ENCODE results near the gene BUB1B.
"Not testable (repeated sequence)": the region's sequence is repeated elsewhere in the genome, so short reads cannot be mapped to it uniquely, and the experiment has no call there.

The BUB1B gene, protein sequence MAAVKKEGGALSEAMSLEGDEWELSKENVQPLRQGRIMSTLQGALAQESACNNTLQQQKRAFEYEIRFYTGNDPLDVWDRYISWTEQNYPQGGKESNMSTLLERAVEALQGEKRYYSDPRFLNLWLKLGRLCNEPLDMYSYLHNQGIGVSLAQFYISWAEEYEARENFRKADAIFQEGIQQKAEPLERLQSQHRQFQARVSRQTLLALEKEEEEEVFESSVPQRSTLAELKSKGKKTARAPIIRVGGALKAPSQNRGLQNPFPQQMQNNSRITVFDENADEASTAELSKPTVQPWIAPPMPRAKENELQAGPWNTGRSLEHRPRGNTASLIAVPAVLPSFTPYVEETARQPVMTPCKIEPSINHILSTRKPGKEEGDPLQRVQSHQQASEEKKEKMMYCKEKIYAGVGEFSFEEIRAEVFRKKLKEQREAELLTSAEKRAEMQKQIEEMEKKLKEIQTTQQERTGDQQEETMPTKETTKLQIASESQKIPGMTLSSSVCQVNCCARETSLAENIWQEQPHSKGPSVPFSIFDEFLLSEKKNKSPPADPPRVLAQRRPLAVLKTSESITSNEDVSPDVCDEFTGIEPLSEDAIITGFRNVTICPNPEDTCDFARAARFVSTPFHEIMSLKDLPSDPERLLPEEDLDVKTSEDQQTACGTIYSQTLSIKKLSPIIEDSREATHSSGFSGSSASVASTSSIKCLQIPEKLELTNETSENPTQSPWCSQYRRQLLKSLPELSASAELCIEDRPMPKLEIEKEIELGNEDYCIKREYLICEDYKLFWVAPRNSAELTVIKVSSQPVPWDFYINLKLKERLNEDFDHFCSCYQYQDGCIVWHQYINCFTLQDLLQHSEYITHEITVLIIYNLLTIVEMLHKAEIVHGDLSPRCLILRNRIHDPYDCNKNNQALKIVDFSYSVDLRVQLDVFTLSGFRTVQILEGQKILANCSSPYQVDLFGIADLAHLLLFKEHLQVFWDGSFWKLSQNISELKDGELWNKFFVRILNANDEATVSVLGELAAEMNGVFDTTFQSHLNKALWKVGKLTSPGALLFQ
- 0.96 to 2.4 reads per million in 2 experiments for total RNA-seq

- peak; percentile 87 for DNase-seq (ENCODE audit: low read depth)
These were observed at the start of gene BUB1B for GRCh38 chr15:40160689-40161688. Gene BUB1B, plus strand, starts transcription at chr15:40161069. Its CDS starts 152 bp downstream, at chr15:40161221.

DNA sequence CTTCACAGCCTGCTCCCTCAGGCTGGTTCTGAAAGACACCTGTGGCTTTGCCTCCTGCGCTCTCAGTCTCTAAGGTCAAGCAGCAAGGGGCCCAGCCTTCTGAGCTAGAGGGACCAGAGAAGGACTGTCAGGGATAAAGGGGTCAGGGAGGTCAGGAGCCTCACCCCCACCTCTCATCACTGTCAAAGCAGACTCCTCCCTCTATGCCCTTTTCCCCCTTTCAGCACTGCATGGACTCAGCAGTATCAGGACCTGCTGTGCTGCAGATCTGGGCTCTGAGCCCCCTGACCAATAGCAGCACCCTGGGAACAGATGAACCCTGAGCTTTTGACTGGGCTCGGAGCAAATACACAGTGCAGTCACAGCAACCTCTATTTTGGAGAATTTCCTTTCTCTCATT lies 49.0 kb upstream of the BUB1B start:
- DNase-seq (ENCODE audit: low read depth) = no peak

DNA sequence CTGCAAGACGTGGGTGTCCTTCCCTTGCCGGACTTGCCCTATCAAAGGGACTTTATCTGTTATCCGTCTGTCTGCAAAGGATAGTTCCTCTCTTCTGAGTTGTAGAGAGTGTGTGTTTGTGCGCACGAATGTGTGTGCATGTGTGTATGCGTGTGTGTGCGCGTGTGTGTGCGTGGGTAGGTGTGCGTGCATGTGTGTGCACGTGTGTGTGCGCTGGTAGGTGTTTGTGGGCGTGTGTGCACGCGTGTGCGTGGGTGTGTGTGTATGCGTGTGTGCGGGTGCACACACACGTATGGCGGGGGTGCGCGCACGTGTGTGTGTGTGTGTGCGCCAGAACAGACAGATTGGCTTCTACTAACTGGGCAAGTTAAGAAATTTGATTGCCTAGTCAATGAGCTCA lies 48.1 kb upstream of the BUB1B start:
- DNase-seq (ENCODE audit: low read depth) = no peak

DNA sequence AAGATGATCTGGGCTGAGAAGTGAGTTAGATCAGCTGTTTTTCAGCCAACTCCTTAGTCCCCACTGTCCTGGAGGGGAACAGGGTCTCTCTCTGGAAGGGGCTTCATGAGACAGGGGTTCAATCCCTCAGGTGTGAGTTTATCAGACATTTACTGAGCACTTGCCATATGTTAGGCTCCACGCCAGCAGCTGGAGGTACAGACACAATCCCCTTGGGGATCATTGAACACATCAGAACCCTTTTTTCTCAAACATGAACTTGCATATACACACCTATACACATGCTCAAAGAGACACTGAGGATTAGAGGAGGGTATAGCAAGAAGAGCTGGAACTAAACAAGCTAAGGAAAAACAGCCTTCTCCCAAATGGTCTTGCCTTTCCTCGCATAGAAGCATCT lies 46.7 kb upstream of the BUB1B start:
- DNase-seq (ENCODE audit: low read depth) = no peak

DNA sequence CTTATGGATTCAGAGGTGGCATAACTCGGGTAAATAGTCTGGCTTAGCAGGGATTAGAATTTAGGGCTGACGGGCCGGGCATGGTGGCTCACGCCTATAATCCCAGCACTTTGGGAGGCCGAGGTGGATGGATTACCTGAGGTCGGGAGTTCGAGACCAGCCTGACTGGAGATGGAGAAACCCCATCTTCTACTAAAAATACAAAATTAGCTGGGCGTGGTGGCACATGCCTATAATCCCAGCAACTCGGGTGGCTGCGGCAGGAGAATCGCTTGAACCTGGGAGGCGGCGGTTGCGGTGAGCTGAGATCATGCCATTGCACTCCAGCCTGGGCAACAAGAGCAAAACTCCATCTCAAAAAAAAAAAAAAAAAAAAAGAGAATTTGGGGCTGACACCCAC lies 45.8 kb upstream of the BUB1B start:
- not testable (repeated sequence) for DNase-seq (ENCODE audit: low read depth)

DNA sequence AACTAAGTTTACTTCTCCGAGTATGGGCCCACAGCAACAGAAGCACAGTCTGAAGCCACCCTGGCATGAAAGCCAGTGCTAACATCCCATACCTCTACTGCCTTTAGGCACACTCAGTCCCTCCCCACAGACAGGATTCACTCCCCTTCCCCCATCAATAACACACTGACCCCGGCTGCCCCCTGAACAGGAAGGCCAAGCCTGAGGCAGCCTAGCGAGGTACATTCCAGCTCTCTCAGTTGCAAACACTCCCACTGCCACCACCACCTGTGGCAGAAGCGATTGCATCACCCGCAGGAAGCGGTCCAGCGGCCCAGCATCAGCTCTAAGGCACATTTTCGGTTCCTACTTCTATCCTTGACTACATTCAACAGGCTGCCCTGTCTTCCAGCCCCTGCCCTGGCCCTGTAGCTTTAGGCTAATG lies 45.2 kb upstream of the BUB1B start:
- no peak for DNase-seq (ENCODE audit: low read depth)

DNA sequence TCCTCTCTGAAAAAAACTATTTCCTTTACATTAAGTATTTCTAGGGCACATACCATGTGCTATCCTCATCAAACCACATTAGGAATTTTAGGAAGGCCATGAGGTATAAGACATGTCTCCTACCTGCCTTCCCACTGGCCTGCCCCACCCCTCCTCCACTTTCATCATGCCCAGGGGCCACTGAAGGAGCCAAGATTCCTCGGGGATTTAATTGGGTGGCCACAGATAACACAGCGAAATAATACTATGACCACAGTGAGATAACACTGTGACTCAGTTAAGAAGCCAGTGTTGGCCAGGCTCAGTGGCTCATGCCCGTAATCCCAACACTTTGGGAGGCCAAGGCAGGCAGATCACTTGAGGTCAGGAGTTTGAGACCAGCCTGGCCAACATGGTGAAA lies 42.4 kb upstream of the BUB1B start:
- DNase-seq (ENCODE audit: low read depth) = no peak

DNA sequence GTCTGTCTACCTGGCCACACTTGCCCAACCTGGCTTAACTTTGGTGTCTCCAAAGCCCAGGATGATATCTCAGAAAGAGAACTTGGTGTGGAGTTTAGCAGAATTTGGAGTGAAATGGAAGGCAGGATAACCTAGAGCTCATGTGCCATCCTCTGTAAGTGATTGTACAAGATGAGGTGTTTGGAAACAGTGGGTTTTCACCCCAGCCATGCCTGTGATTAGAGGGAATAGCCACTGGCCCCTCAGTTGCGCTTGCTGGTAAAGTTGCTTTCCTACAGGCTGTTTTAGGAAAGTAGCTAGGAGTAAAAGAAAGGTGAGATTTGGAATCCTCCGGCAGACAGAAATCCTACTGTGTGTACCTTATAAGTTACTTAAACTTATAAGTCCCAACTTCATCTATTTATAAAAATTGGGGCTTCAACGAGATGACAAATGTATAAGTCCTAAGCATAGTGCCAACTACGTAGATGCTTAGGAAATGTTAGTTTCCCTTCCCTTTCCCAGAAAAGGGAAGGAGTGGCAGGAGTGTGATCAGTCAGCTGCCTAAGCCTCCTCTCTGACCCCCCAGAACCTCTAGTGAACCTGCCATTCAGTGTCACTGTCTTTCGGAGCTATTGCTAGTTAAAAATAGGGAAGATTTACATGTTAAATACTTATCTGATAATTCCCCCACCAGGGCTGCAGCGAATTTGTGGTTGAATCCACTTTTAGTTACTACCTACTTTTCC lies 38.8 kb upstream of the BUB1B start:
- no peak for DNase-seq (ENCODE audit: low read depth)

DNA sequence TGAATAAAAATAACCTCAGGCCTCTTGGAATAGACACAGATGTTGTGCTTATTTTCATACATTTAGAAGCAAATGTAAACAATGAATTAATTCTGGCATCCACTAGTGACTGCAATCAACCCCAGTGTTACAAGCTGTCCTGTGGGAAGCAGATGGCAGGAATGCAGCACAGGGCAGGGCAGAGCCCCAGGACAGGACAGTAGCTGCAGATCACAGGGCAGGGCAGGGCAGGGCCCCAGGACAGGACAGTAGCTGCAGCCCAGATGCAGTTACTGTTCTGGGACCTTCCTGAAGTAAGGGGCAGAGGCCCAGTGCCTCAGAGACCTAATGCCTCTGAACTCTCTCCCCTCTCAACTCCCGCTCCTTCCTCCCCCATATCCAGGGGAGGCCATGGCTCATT lies 37.9 kb upstream of the BUB1B start:
- DNase-seq (ENCODE audit: low read depth) = not testable (repeated sequence)

DNA sequence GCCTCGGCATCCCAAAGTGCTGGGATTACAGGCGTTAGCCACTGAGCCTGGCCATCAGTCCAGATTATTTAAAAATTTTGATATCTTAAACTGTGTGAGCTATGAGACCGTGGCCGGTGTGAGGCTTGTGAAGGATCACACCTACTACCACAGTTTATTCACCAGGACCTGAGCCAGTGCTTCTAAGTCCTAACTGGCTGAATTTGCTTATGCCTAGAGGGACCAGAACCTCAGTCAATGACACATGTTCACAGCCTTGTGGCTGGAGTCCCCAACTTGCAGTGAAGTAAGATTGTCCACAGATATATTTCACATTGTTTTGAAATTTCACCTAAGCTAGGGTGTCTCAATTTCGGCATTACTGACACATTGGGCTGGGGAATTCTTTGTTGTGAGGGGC lies 37.0 kb upstream of the BUB1B start:
- DNase-seq (ENCODE audit: low read depth) = not testable (repeated sequence)

- not testable (repeated sequence) for DNase-seq (ENCODE audit: low read depth)
These were observed 36.5 kb upstream of the BUB1B start for GRCh38 chr15:40124333-40124732.

GRCh38 chr15:40124807-40125285 lies 36.0 kb upstream of the BUB1B start:
- not testable (repeated sequence) for DNase-seq (ENCODE audit: low read depth)

GRCh38 chr15:40125950-40126349 lies 34.9 kb upstream of the BUB1B start:
- DNase-seq (ENCODE audit: low read depth) = no peak

- no peak for DNase-seq (ENCODE audit: low read depth)
These were observed 31.9 kb upstream of the BUB1B start for GRCh38 chr15:40128766-40129660.

DNA sequence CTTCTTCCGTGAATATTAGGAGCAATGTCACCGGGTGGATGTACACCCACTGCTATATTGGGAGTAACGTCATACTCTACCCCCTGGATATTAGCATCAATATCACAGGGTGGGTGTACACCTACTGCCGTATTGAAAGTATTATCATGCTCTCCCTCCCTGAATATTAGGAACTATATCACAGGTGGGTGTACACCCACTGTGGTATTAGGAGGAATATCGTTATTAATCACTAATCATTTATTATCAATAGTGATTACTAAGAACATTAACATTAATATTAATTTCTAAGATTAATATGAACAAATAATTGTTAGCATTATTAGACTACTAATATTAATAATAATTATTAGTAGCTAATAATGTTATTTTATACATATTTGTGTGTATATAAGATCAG lies 30.8 kb upstream of the BUB1B start:
- DNase-seq (ENCODE audit: low read depth) = no peak

DNA sequence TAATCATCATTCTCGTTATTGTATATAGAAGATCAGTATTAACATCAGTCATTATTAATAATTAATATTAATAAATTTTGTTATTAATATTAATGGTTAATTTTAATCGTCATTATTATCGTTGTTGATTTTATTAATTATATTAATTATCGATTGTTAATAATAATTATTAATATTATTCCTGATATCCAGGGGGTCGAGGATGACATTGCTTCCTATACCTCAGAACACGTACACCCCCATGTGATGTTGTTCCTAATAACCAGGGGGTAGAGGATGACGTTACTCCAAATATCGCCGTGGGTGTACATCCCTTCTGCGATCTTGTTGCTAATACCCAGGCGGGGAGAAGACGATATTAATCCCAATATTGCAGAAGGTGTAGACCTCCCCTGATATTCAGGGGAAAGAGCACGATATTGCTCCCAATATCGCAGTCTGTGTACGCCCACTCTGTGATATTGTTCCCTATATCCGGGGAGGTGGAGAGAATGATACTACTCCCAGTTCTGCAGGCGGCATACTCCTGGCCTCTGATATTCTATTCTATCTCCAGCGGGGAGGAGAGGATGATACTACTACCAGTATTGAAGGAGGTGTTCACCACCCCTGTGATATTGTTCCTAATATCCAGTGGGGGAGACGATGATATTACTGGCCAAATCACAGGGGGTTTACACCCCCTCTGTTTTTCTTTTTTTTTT lies 29.9 kb upstream of the BUB1B start:
- no peak for DNase-seq (ENCODE audit: low read depth)

DNA sequence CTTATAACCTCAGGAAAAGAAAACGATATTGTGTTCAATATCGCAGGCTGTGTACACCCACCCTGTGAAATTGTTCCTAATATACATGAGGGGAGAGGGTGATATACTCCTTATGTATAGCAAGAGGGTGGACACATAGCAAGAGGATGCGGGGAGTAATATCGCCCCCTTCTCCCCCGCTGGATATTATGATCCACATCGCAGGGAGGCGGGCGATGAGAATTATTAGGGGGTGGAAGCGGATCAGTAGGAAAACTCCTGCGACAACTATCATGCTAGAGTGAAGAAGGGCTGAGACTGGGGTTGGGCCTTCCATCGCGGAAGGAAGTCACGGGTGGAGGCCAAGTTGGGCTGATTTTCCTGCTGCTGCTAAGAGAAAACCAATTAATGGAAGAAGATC lies 27.3 kb upstream of the BUB1B start:
- DNase-seq (ENCODE audit: low read depth) = no peak

- no peak for DNase-seq (ENCODE audit: low read depth)
These were observed 26.0 kb upstream of the BUB1B start for GRCh38 chr15:40134885-40135284.
